T-helper 2 cell treated with Interferon-gamma antibody and Interleukin-4, amounts not matched to agents 5 μg/mL and 100 μg/mL, for 36 hours (primary cell): ENCODE results near the gene CELF2.

Experiments used
- DNase-seq: peaks from one replicate; pipeline ENCODE4 v3.0.0; 2021; ENCODE audit warnings: low spot score
- H3K27ac Mint-ChIP-seq: one replicate; pipeline ENCODE4 v1.8.0; 2021; ENCODE audit warnings: mild to moderate bottlenecking, mixed read lengths
- H3K27me3 Mint-ChIP-seq: one replicate; pipeline ENCODE4 v1.8.0; 2021; ENCODE audit warnings: low read depth, mixed read lengths
- H3K36me3 Mint-ChIP-seq: one replicate; pipeline ENCODE4 v1.8.0; 2021; ENCODE audit warnings: low read depth, mixed read lengths
- H3K4me1 Mint-ChIP-seq: one replicate; pipeline ENCODE4 v1.8.0; 2021; ENCODE audit warnings: low read depth, mixed read lengths
- H3K4me3 Mint-ChIP-seq: one replicate; pipeline ENCODE4 v1.8.0; 2022; ENCODE audit warnings: mild to moderate bottlenecking, moderate library complexity, mixed read lengths
- H3K9me3 Mint-ChIP-seq: one replicate; pipeline ENCODE4 v1.8.0; 2021; ENCODE audit warnings: mixed read lengths

Gene CELF2

DNA sequence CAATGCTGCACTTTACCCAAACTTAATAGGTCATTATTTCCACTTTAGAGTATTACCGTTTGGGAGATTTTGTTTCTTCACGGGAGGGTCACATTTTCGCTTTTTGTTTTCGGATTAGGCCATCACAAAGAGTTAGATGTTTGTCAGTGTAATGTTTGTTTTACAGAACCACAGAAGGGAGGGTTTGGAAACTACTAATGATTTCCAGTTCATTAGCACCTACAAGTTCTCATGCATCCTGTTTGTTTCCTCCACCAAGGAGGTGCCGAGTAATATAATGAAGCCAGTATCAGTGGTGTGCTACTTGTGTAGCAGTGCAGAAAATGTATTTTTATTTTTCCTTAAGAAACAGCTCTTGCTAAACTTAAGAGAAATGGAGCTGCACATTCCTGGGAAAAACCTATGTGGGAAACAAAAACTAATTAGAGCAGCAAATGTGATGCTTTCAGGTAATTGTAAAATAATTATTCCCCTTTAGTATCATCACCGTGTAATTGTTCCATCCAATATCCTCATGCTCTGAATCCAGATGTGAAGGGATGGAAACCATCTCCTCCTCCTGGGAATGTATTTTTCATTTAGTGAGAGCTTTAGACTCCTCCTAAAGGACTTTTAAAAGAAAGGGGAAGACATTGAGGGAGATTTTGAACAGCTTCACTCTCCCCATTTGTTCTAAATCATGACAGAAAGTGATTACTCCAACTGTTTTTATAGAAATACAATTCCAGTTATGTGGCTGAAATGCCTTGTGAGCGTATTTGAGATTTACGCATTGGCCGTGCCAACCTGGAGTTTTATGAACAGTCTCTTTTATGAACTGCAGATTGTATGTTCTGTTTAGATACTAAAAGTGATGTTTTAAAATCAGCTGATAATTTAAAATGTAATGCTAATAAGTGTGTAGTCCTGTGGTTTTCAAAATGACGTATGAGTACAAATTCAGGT, 5.6 kb downstream of the CELF2 start:
- no peak overlapping the region for H3K27ac Mint-ChIP-seq
- no peaks in the 10 kb centered on the region for H3K36me3 Mint-ChIP-seq
- no peak overlapping the region for H3K4me3 Mint-ChIP-seq
- H3K27me3 Mint-ChIP-seq: peaks cover 55% of the 10 kb centered on the region
- no peaks in the 10 kb centered on the region for H3K9me3 Mint-ChIP-seq
- no peak for DNase-seq
- peaks cover 6% of the 10 kb centered on the region for H3K4me1 Mint-ChIP-seq

DNA sequence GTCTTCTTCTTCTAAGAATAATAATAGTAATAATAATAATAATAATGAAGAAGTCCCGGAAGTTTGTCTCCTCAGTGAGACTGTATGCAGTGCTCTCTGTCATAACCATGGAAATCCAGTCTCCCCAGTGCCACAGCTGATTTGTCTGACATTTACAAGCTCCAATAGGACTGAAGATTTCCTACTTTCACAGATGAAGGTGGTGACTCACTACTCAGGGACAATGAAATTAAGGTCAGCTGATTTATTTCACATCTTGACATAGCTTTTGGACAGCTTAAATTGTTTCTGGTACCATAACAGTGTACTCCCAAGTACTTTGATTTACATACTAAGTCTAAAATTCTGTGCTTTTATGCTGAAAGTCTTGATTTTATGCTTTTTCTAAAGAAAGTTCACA, 6.9 kb downstream of the CELF2 start:
- no peak overlapping the region for H3K27ac Mint-ChIP-seq
- no peaks in the 10 kb centered on the region for H3K4me1 Mint-ChIP-seq
- DNase-seq: no peak
- H3K4me3 Mint-ChIP-seq: no peak overlapping the region
- no peaks in the 10 kb centered on the region for H3K36me3 Mint-ChIP-seq
- peaks cover 48% of the 10 kb centered on the region for H3K27me3 Mint-ChIP-seq
- no peaks in the 10 kb centered on the region for H3K9me3 Mint-ChIP-seq

DNA sequence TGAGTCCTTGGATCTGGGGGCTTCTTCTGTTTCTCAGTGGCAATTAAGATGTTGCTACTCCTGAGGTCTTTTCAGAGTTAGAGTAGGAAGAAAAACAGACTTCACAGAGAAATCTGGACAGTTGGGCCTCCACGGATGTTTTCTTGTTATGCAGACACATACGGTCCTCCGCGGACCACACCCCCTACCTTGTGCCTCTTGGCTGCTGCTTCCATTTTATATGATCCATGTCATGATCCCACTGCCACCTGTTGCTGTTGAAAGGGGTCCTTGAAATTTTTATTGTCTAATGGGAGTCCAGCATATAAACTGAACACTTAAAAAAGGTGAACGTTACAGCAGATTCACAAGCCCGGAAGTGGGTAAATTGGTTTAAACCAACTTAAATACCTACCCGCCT, 8.3 kb downstream of the CELF2 start:
- no peak for DNase-seq
- Mint-ChIP-seq H3K27ac (no peak overlapping the region), H3K27me3 (peaks cover 37% of the 10 kb centered on the region), H3K9me3 (no peaks in the 10 kb centered on the region), H3K4me1 (no peaks in the 10 kb centered on the region), H3K36me3 (no peaks in the 10 kb centered on the region), H3K4me3 (no peak overlapping the region)

DNA sequence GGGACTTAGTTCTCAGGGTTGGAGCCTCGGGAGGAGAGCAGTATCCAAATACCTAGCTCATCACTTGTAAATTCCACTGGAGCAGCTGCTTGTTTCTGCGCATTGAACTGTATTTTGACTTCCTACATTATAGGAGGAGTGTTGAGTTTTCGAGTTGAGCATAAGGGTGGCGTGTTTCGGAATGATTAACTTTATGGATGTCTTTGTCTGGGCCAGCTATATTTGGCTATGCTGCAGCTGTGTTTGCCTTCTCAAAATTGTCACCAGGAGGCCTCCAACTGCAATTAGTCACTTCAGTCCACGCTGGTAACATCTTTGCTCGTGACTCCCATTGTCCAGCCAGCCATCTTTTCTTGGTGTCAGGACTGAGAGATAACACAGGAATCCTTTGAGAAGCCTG, 9.1 kb downstream of the CELF2 start:
- no peaks in the 10 kb centered on the region for H3K4me1 Mint-ChIP-seq
- peaks cover 31% of the 10 kb centered on the region for H3K27me3 Mint-ChIP-seq
- H3K4me3 Mint-ChIP-seq: no peak overlapping the region
- H3K36me3 Mint-ChIP-seq: no peaks in the 10 kb centered on the region
- no peak for DNase-seq
- no peak overlapping the region for H3K27ac Mint-ChIP-seq
- H3K9me3 Mint-ChIP-seq: no peaks in the 10 kb centered on the region

DNA sequence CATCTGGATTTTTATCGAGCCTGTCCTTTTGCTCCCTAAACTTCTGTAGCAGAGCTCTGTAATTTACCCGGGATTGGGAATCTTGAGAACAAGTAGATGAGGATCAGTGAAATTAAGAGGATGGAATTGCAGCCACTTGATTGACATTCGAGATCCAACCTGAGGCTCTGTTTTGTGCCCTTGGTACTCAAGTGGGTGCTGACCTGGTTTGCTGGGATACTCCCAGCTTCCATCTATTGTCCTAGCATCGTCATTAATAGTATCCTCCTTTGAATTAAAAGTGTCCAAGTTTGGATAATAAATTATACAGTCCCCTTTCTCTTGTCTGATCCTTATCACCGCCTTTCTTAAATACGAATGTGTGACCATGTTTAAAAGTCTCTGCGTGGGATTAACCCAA, 17.1 kb downstream of the CELF2 start:
- H3K4me3 Mint-ChIP-seq: no peak overlapping the region
- no peaks in the 10 kb centered on the region for H3K9me3 Mint-ChIP-seq
- no peaks in the 10 kb centered on the region for H3K4me1 Mint-ChIP-seq
- DNase-seq: no peak
- H3K36me3 Mint-ChIP-seq: no peaks in the 10 kb centered on the region
- H3K27me3 Mint-ChIP-seq: peaks cover 33% of the 10 kb centered on the region
- no peak overlapping the region for H3K27ac Mint-ChIP-seq

DNA sequence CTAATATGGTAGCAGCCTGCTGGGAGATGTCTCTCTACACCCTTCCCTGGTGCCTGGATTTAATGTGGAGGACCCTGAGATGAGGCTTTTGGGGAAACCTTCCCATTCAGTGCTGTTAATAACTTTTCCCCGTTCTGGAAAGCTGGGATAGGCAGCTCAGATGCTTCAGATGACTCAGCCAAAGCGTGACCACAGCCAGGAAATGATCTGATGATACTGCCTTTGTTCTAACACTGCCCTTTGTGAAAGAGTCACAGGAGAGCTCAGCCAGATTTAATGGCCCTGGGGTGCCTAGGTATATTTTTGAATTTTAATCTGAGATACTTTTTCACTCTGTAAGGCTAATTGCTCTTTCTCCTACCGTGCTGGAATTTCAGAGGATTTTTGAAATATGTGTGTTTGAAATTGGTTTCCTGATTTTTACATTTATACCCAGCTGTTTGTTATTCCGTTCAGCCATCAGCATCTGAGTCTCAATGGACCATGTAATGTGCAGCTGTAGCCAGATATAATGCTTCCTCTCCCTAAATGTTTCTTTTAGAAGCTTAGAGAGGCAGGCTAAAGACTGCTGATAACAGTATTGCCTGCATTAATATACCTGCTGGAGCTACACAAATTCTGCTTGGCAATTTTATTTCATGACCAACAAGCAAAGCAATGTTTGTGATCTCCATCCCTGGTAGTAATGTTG, 17.8 kb downstream of the CELF2 start:
- Mint-ChIP-seq H3K4me3 (no peak overlapping the region), H3K27me3 (peaks cover 35% of the 10 kb centered on the region), H3K36me3 (no peaks in the 10 kb centered on the region), H3K9me3 (no peaks in the 10 kb centered on the region), H3K4me1 (no peaks in the 10 kb centered on the region), H3K27ac (no peak overlapping the region)
- DNase-seq: no peak

DNA sequence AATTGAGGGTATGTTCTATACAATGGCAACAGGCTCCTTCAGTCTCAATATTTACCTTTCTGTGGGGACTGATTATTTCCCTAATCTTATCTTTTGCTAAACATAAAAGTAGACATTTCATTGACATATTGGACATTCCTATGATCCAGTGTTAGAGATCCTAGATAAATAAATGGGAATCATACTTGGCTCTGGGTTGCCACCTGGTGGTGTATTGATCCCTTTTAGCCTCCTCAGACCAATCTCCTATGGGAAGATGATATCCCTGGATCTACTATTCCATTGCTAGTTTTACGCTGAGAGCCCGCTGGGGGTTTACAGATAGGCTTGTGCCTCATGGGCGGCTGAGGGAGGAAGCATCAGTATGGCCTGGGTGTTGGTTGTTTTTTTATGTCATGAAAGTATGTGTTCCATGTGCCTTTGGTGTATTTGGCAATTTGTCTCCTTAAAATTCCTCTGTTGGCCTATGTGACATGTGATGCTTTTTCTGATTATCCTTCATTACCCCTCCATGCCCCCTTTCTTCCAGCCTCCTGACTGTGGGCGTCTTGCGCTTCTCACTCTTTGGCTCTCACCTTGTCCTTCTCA, 18.8 kb downstream of the CELF2 start:
- Mint-ChIP-seq H3K27ac (no peak overlapping the region), H3K4me1 (no peaks in the 10 kb centered on the region), H3K4me3 (no peak overlapping the region), H3K27me3 (peaks cover 39% of the 10 kb centered on the region), H3K36me3 (no peaks in the 10 kb centered on the region), H3K9me3 (no peaks in the 10 kb centered on the region)
- no peak for DNase-seq

DNA sequence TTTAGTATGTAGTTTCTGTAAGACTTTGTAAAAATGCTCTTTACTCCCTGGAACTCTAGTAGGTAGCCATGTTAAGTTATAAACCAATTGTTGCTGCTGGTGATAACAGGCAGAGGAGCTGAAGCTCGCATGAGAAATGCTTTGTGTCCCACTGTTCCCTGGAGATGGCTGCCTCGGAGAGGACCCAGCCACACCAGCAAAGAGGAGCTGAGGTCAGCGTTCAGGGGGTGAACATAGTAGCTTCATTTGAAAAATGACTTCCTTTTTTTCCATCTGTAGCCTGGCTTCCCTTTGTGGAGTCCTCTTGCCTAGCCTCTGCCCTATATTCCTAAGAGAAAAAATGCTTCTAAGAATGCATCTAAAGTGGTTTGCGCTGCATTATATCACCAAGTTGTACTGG, 20.3 kb downstream of the CELF2 start:
- no peak overlapping the region for H3K4me3 Mint-ChIP-seq
- no peak for DNase-seq
- H3K27me3 Mint-ChIP-seq: peaks cover 39% of the 10 kb centered on the region
- no peaks in the 10 kb centered on the region for H3K4me1 Mint-ChIP-seq
- no peaks in the 10 kb centered on the region for H3K36me3 Mint-ChIP-seq
- H3K9me3 Mint-ChIP-seq: no peaks in the 10 kb centered on the region
- H3K27ac Mint-ChIP-seq: no peak overlapping the region

DNA sequence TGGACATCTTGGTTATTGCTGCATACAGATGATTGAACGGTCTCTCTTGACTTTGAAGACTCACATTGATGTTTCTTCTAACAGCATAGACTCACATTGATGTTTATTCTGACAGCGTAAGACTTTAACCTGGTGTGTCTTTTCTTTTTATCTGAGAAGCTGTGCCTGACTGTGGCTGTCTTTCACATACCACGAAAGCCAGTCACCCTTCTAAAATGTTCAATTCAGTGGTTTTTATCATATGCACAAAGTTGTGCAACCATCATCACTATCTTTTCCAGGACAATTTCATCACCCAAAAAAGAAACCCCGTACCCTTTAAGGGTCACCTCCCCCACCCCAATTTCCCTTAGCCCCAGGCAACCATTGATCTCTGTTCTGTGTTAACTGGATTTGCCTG, 24.7 kb downstream of the CELF2 start:
- peaks cover 31% of the 10 kb centered on the region for H3K27me3 Mint-ChIP-seq
- DNase-seq: no peak
- no peak overlapping the region for H3K4me3 Mint-ChIP-seq
- no peaks in the 10 kb centered on the region for H3K36me3 Mint-ChIP-seq
- no peaks in the 10 kb centered on the region for H3K4me1 Mint-ChIP-seq
- no peak overlapping the region for H3K27ac Mint-ChIP-seq
- no peaks in the 10 kb centered on the region for H3K9me3 Mint-ChIP-seq

DNA sequence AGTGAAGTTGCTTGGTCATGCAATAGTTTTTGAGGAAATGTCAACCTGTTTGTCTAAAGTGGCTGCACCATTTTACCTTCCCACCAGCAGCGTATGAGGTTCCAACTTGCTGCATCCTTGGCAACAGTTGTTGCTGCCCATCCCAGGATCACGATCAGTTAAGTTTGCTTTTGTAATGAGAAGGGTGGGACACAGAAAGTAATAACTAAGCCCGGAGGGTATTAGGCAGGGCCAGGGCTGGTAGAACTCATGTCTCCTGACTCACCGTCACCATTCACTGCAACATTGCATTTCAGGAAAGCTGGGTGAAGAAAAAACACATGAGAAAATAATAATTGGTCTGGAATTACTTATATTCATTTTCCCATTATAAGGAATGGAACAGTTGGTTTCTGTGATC, 25.4 kb downstream of the CELF2 start:
- no peak for DNase-seq
- Mint-ChIP-seq H3K27ac (no peak overlapping the region), H3K36me3 (no peaks in the 10 kb centered on the region), H3K9me3 (no peaks in the 10 kb centered on the region), H3K27me3 (peaks cover 32% of the 10 kb centered on the region), H3K4me3 (no peak overlapping the region), H3K4me1 (no peaks in the 10 kb centered on the region)

DNA sequence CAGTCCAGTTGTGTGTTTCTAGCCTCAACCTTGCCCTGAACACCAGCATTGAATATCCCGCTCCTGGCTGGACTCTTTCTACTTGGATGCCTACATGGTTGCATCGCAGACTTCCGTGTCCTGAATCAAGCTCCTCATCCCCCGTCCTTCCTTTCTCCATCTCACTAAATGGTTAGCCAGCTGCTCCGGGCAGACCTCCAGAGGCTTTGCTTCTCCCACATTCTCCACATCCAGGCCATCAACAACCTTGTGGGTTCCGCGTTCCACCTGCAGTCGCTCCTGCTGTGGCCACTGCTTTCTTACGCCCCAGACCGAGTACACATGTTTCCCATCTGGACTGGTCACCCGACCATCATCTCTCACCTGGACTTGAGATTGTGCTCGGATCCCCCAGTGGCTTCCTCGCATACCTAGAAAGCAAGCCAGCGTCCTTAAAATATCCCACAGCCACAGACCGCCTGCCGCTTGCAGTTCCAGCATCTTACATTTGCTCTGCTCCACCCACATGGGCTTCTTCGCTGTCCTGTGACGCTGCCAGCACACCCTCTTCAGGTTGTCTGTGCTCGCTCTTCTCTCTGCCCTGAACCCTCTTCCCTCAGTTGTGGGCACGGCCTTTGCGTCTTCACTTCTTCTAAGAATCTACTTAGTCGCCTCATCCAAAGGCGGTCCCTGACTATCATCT, 25.9 kb downstream of the CELF2 start:
- no peak for DNase-seq
- no peak overlapping the region for H3K4me3 Mint-ChIP-seq
- peaks cover 32% of the 10 kb centered on the region for H3K27me3 Mint-ChIP-seq
- H3K9me3 Mint-ChIP-seq: no peaks in the 10 kb centered on the region
- no peaks in the 10 kb centered on the region for H3K4me1 Mint-ChIP-seq
- H3K27ac Mint-ChIP-seq: no peak overlapping the region
- no peaks in the 10 kb centered on the region for H3K36me3 Mint-ChIP-seq

DNA sequence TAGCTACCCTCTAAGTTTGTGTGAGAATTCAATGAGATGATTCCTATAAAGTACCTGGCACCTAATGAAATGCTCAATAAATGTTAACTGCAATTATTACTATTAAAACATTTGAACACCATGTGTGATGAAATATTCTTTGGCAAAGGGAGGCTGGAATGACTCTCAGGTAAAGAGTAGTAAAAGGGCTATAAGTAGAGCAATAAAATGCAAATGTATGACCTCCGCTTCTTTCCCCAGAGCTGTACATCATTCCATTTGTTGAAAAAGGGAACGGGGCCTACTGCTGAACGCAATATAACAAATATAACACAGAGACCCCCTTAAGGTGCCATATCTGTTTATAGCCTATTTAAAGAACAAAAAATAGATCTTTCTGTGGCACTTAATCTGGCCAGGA, 27.8 kb downstream of the CELF2 start:
- no peak overlapping the region for H3K27ac Mint-ChIP-seq
- no peak overlapping the region for H3K4me3 Mint-ChIP-seq
- no peak for DNase-seq
- peaks cover 32% of the 10 kb centered on the region for H3K27me3 Mint-ChIP-seq
- no peaks in the 10 kb centered on the region for H3K4me1 Mint-ChIP-seq
- H3K9me3 Mint-ChIP-seq: no peaks in the 10 kb centered on the region
- H3K36me3 Mint-ChIP-seq: no peaks in the 10 kb centered on the region

DNA sequence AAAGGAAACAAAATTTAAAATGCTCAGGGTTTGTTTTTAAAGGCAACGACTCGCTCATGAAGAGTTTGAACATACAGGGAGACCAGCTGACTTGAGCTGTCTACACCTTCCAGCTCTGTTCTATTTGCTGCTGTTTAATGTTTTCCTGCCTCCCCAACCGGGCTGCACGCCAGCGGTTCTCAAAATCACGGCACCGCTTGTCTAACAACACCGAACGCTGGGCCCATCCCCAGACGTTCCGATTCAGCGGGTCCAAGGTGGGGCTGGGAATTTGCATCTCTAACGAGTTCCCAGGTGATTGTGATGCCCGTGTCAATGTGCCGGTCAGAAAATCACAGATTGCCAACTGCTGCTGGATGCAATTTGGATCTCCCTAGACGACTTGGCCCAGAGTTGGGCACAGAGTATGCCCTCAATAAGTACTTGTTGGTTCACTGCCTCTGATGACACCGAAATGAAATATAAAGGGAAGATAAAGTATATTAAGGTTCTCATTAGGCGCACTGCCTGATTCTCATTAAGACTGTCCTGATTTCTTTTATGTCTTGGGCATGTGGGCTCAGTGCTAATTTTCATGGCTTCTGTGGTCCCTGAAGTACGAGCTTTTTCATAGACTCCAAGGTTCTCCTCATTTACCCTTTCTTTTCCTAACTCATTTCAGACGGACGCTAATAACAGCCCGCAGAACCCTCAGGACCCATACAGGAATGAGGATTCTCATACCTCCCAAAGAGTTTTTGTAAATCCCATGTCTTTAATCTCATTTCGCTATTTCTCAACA, 28.5 kb downstream of the CELF2 start:
- peaks cover 34% of the 10 kb centered on the region for H3K27me3 Mint-ChIP-seq
- H3K36me3 Mint-ChIP-seq: no peaks in the 10 kb centered on the region
- H3K4me1 Mint-ChIP-seq: peaks cover 3% of the 10 kb centered on the region
- no peak overlapping the region for H3K4me3 Mint-ChIP-seq
- no peak overlapping the region for H3K27ac Mint-ChIP-seq
- no peaks in the 10 kb centered on the region for H3K9me3 Mint-ChIP-seq
- DNase-seq: no peak
